ENCODE measurements around the gene RPL15. TPM values are rescaled to one million over a fixed set of nuclear protein-coding genes. Genes with fewer than 3 reads are reported as not detected.
A peak's percentile ranks its signal among the peaks of the same experiment; 100 is the strongest.

RPL15 gene
- total and polyA plus RNA-seq, 2 of the 13 experiments (the other 11 are each of a cell fraction or from before 2014, with no cell fraction given): 1,297 to 3,693 TPM

DNA sequence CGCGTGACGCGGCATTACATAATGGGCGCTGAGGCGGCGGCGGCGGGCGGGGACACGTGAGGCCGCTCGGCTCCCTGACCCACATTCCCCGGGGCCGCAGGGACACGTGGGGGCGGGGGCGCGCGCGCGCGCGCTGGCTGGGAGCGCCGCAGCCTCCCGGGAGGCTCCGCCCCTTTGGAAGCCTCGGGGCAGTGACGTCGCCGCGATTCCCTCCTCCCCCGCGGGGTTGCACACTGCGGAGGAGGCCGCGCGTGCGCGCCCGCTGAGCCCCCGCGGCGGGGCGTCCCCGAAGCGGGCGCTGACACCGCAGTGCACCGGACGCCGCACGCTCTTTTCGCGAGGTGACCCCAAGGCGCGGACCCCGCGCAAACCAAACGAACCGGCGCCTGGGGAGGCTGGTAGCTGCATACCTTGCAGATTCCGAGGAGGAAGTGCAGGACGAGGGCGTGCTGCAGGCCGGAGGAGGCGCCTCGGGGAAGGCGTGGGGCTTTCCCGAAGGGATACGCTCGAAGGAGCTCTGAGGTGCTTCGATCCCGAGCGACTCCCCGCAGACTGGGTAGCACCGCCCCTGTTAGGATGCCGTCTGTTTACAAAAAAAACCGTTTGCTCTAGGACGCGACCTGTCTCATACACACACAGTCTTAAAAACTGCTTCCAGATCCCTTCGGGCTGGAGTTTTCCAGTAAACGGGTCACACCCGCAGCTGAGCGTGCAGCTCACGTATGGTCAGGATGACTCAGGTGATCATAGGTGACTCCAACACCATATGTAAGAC, 29.2 kb downstream of the RPL15 start (continued):
- TF ChIP-seq, protein P1, sequence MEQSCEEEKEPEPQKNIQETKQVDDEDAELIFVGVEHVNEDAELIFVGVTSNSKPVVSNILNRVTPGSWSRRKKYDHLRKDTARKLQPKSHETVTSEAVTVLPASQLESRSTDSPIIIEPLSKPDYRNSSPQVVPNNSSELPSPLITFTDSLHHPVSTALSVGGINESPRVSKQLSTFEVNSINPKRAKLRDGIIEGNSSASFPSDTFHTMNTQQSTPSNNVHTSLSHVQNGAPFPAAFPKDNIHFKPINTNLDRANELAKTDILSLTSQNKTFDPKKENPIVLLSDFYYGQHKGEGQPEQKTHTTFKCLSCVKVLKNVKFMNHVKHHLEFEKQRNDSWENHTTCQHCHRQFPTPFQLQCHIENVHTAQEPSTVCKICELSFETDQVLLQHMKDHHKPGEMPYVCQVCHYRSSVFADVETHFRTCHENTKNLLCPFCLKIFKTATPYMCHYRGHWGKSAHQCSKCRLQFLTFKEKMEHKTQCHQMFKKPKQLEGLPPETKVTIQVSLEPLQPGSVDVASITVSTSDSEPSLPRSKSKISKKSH (CRISPR knock-in tag; IDR thresholded peaks at IDR 0.05; ENCODE audit: borderline replicate concordance): peak; percentile 89
- TF ChIP-seq MEF2D (CRISPR knock-in tag; IDR thresholded peaks at IDR 0.05) (peak; percentile 64; the same call in 1 of the 2 replicates), PCBP2 (optimal IDR thresholded peaks at IDR 0.05; ENCODE audit: low read depth, low read length, poor library complexity, severe bottlenecking) (no peak), NFE2L1 (CRISPR knock-in tag; IDR thresholded peaks at IDR 0.05; ENCODE audit: borderline replicate concordance) (peak; percentile 65; the same call in 1 of the 2 replicates), ZNF790 (CRISPR knock-in tag; IDR thresholded peaks at IDR 0.05; ENCODE audit: borderline replicate concordance) (no peak), ZNF34 (CRISPR knock-in tag; IDR thresholded peaks at IDR 0.05; ENCODE audit: borderline replicate concordance) (no peak), CENPT (CRISPR knock-in tag; IDR thresholded peaks at IDR 0.05; ENCODE audit: low read depth) (peak; percentile 36; the same call in 1 of the 2 replicates), NR2F1 (CRISPR knock-in tag; IDR thresholded peaks at IDR 0.05) (peak in 1 of 2 experiments; percentile 63; a peak in 2 of 4 replicates), ZFY (CRISPR knock-in tag; IDR thresholded peaks at IDR 0.05) (peak; percentile 72; the same call in 1 of the 2 replicates), MYNN (CRISPR knock-in tag; IDR thresholded peaks at IDR 0.05; ENCODE audit: low read depth) (no peak), DNMT1 (CRISPR knock-in tag; IDR thresholded peaks at IDR 0.05) (peak; percentile 70; the same call in 1 of the 2 replicates), TCF7L2 (IDR thresholded peaks at IDR 0.05; ENCODE audit: low read depth, low read length) (no peak), XBP1 (CRISPR knock-in tag; IDR thresholded peaks at IDR 0.05) (no peak), RFXAP (CRISPR knock-in tag; IDR thresholded peaks at IDR 0.05; ENCODE audit: borderline replicate concordance) (peak; percentile 44; the same call in 1 of the 2 replicates)
- TF ChIP-seq, protein P2, sequence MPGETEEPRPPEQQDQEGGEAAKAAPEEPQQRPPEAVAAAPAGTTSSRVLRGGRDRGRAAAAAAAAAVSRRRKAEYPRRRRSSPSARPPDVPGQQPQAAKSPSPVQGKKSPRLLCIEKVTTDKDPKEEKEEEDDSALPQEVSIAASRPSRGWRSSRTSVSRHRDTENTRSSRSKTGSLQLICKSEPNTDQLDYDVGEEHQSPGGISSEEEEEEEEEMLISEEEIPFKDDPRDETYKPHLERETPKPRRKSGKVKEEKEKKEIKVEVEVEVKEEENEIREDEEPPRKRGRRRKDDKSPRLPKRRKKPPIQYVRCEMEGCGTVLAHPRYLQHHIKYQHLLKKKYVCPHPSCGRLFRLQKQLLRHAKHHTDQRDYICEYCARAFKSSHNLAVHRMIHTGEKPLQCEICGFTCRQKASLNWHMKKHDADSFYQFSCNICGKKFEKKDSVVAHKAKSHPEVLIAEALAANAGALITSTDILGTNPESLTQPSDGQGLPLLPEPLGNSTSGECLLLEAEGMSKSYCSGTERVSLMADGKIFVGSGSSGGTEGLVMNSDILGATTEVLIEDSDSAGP (CRISPR knock-in tag; IDR thresholded peaks at IDR 0.05; ENCODE audit: borderline replicate concordance): peak; percentile 81
- TF ChIP-seq, protein P3, sequence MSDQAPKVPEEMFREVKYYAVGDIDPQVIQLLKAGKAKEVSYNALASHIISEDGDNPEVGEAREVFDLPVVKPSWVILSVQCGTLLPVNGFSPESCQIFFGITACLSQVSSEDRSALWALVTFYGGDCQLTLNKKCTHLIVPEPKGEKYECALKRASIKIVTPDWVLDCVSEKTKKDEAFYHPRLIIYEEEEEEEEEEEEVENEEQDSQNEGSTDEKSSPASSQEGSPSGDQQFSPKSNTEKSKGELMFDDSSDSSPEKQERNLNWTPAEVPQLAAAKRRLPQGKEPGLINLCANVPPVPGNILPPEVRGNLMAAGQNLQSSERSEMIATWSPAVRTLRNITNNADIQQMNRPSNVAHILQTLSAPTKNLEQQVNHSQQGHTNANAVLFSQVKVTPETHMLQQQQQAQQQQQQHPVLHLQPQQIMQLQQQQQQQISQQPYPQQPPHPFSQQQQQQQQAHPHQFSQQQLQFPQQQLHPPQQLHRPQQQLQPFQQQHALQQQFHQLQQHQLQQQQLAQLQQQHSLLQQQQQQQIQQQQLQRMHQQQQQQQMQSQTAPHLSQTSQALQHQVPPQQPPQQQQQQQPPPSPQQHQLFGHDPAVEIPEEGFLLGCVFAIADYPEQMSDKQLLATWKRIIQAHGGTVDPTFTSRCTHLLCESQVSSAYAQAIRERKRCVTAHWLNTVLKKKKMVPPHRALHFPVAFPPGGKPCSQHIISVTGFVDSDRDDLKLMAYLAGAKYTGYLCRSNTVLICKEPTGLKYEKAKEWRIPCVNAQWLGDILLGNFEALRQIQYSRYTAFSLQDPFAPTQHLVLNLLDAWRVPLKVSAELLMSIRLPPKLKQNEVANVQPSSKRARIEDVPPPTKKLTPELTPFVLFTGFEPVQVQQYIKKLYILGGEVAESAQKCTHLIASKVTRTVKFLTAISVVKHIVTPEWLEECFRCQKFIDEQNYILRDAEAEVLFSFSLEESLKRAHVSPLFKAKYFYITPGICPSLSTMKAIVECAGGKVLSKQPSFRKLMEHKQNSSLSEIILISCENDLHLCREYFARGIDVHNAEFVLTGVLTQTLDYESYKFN (CRISPR knock-in tag; conservative IDR thresholded peaks at IDR 0.05): peak; percentile 47
- TF ChIP-seq, protein P4, sequence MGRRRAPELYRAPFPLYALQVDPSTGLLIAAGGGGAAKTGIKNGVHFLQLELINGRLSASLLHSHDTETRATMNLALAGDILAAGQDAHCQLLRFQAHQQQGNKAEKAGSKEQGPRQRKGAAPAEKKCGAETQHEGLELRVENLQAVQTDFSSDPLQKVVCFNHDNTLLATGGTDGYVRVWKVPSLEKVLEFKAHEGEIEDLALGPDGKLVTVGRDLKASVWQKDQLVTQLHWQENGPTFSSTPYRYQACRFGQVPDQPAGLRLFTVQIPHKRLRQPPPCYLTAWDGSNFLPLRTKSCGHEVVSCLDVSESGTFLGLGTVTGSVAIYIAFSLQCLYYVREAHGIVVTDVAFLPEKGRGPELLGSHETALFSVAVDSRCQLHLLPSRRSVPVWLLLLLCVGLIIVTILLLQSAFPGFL (CRISPR knock-in tag; IDR thresholded peaks at IDR 0.05): no peak
- TF ChIP-seq, protein P5, sequence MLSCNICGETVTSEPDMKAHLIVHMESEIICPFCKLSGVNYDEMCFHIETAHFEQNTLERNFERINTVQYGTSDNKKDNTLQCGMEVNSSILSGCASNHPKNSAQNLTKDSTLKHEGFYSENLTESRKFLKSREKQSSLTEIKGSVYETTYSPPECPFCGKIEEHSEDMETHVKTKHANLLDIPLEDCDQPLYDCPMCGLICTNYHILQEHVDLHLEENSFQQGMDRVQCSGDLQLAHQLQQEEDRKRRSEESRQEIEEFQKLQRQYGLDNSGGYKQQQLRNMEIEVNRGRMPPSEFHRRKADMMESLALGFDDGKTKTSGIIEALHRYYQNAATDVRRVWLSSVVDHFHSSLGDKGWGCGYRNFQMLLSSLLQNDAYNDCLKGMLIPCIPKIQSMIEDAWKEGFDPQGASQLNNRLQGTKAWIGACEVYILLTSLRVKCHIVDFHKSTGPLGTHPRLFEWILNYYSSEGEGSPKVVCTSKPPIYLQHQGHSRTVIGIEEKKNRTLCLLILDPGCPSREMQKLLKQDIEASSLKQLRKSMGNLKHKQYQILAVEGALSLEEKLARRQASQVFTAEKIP (CRISPR knock-in tag; IDR thresholded peaks at IDR 0.05; ENCODE audit: borderline replicate concordance): no peak
